Gastrocnemius medialis (tissue), 4 donors: ENCODE results near the gene ECSCR. TPM values are rescaled to one million over a fixed set of nuclear protein-coding genes. Genes with fewer than 3 reads are reported as not detected.
"Not testable (repeated sequence)": the region's sequence is repeated elsewhere in the genome, so short reads cannot be mapped to it uniquely, and the experiment has no call there.

Experiments
- ATAC-seq, 2 donors: fragments of 150-250 bp; one replicate each; pipeline ENCODE4 v1.9.1; 2016
- DNase-seq, 2 donors: peaks; one replicate each; pipeline ENCODE4 v3.0.0-alpha.2; 2019
- H3K27ac ChIP-seq, 4 donors: fragments of 200-600 bp; sonication (generic); 1 replicate in 1 of 4; 2 replicates in 3 of 4; pipeline ENCODE4 v1.5.1; 2016 to 2018; ENCODE audit warnings: mild to moderate bottlenecking in 2 of 4, moderate library complexity in 1 of 4
- H3K27me3 ChIP-seq, 3 donors: fragments of 200-600 bp; sonication (generic) in 2 of 3; 1 replicate in 1 of 3; 2 replicates in 2 of 3; pipeline versions ENCODE4 v1.5.1 to v1.6.0; 2016 to 2019; ENCODE audit warnings: mild to moderate bottlenecking in 1 of 3, moderate library complexity in 1 of 3
- H3K36me3 ChIP-seq, 2 donors: fragments of 200-600 bp; sonication (generic) in 1 of 2; one replicate each; pipeline ENCODE4 v1.5.1; 2017 to 2018
- H3K4me1 ChIP-seq, 2 donors: fragments of 200-600 bp; sonication (generic) in 1 of 2; one replicate each; pipeline ENCODE4 v1.5.1; 2016 to 2017; ENCODE audit warnings: mild to moderate bottlenecking in 2 of 2
- H3K4me3 ChIP-seq, 4 donors: fragments of 200-600 bp; sonication (generic) in 3 of 4; 1 replicate in 1 of 4; 2 replicates in 3 of 4; pipeline ENCODE4 v1.5.1; 2016 to 2019; ENCODE audit warnings: mild to moderate bottlenecking in 2 of 4
- H3K9me3 ChIP-seq, 3 donors: fragments of 200-600 bp; sonication (generic) in 2 of 3; 1 replicate in 1 of 3; 2 replicates in 2 of 3; pipeline ENCODE4 v1.5.1; 2016 to 2019
- POLR2A ChIP-seq, 2 donors: fragments of 450-650 bp; IDR thresholded peaks; one replicate each; pipeline ENCODE4 v1.6.1; 2017; ENCODE audit warnings: antibody characterized with exemption in 2 of 2, mild to moderate bottlenecking in 2 of 2, moderate library complexity in 2 of 2
- in situ Hi-C, 4 donors: fragments of 200-750 bp; cut with MboI; loops; one replicate each; pipeline versions ENCODE4 v1.15.0 to v1.8.0; 2017; ENCODE audit warnings: low sequenced_read_pairs in 4 of 4
- intact Hi-C: fragments of 100-400 bp; cut with DNase I; formaldehyde crosslinking; loops from one replicate; pipeline ENCODE4 v1.15.1; 2023; ENCODE audit warnings: low total_unique reads
- total RNA-seq, 4 donors: library from RNA; depleted of rRNA; stranded (reverse); fragments of >200 nt; gene quantifications; one replicate each; pipeline versions ENCODE4 v1.1.0 to v1.2.3, GENCODE V29; 2016
- TF ChIP-seq, protein P1 (sequence below), 5 experiments: fragments of 450-650 bp in 3 of 5; fragments of 200-600 bp in 2 of 5; sonication (generic) in 2 of 5; IDR thresholded peaks in 4 of 5; conservative IDR thresholded peaks in 1 of 5; 1 replicate in 4 of 5; 2 replicates in 1 of 5; pipeline ENCODE4 v1.5.1; 2016 to 2019; ENCODE audit warnings: antibody characterized with exemption in 5 of 5, mild to moderate bottlenecking in 3 of 5, moderate library complexity in 3 of 5

Gene ECSCR
- total RNA-seq, 4 donors from 2014 or later = 5.4 to 8.9 (median 6.9) TPM

DNA sequence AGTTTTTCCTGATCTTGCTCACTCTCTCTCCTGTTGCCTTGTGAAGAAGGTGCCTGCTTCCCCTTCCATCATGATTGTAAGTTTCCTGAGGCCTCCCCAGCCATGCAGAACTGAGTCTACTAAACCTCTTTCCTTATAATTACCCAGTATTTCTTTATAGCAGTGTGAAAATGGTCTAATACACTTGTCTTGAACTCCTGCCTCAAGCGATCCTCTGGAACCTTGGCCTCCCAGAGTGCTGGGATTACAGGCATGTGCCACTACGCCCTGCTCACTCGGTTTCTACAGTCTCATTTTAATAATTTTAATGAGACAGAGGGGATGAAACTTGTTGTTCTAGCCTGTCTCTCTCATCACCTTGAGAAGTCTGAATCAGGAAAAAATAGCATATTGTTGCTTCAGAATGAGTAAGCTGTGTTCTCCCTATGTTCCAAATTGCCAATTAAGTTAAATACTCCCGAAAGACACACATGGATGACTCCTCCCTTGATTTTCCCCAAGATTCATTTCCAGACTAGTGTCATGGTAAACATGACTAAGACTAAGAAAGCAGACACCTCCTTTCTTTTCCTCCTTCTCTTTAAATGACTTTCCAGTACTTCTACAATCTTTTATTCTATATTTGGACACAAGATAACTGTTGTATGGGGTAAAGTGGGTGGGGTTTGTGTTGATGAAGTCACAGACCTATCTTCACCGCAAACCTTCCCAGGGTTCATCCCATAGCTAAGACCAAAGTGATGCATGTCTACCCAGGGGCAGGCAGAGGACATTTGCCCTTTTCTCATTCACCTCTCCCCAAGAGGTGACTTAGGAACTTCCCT, 15.4 kb downstream of the ECSCR start:
- DNase-seq (no peak), ATAC-seq (no peak)
- Histone ChIP-seq H3K4me3 (no peak overlapping the region), H3K27me3 (no peaks in the 10 kb centered on the region), H3K9me3 (no peaks in the 10 kb centered on the region), H3K27ac (no peak overlapping the region), H3K4me1 (no peaks in the 10 kb centered on the region), H3K36me3 (no peaks in the 10 kb centered on the region)
- intact Hi-C loops = no loop called here
- TF ChIP-seq, protein P1, sequence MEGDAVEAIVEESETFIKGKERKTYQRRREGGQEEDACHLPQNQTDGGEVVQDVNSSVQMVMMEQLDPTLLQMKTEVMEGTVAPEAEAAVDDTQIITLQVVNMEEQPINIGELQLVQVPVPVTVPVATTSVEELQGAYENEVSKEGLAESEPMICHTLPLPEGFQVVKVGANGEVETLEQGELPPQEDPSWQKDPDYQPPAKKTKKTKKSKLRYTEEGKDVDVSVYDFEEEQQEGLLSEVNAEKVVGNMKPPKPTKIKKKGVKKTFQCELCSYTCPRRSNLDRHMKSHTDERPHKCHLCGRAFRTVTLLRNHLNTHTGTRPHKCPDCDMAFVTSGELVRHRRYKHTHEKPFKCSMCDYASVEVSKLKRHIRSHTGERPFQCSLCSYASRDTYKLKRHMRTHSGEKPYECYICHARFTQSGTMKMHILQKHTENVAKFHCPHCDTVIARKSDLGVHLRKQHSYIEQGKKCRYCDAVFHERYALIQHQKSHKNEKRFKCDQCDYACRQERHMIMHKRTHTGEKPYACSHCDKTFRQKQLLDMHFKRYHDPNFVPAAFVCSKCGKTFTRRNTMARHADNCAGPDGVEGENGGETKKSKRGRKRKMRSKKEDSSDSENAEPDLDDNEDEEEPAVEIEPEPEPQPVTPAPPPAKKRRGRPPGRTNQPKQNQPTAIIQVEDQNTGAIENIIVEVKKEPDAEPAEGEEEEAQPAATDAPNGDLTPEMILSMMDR (IDR thresholded peaks at IDR 0.05 in 4 of 5, conservative IDR thresholded peaks at IDR 0.05 in 1 of 5) = no peak
- TF ChIP-seq POLR2A (IDR thresholded peaks at IDR 0.05) = no peak
- in situ Hi-C loops = no loop called here

DNA sequence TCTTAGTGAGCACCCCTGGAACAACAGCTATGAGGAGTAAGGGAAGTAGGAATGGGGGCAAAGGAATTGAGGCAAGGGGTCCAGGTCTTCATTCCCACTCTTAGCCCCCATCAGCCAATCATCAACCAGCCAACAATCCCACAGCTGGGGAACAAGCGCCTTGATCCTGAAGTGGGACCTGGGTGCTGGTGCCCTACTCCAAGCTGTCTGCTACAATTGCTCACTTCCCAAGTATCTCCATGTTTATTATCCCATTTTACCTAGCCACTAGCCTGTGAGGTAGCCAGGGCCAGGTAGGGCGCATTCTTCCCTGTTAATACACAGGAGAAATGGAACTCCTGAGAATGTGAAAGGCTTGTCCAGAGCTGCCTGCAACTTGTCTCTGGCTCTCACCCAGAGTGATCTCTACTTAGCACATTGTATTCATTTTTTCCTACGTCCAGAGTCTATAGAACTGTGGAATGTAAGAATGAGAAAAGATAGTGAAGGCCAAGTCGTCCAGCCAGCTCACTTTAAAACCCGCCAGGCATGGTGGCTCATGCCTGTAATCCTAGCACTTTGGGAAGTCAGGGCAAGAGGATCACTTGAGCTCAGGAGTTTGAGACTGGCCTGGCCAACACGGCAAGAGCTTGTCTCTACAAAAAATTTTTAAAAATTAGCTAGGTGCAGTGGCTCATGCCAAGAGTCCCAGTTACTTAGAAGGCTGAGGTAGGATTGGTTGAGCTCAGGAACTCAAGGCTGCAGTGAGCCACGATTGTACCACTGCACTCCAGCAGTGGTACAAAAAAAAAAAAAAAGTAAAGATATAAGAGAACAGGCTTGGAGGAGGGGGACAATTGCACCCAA, 17.0 kb downstream of the ECSCR start:
- intact Hi-C loops = no loop called here
- Histone ChIP-seq H3K36me3 (no peaks in the 10 kb centered on the region), H3K9me3 (no peaks in the 10 kb centered on the region), H3K4me3 (no peak overlapping the region), H3K4me1 (no peaks in the 10 kb centered on the region), H3K27ac (no peak overlapping the region), H3K27me3 (no peaks in the 10 kb centered on the region)
- in situ Hi-C loops = no loop called here
- ATAC-seq (no peak), DNase-seq (no peak)
- no peak for TF ChIP-seq POLR2A (IDR thresholded peaks at IDR 0.05)
- TF ChIP-seq, protein P1 (IDR thresholded peaks at IDR 0.05 in 4 of 5, conservative IDR thresholded peaks at IDR 0.05 in 1 of 5) = no peak

DNA sequence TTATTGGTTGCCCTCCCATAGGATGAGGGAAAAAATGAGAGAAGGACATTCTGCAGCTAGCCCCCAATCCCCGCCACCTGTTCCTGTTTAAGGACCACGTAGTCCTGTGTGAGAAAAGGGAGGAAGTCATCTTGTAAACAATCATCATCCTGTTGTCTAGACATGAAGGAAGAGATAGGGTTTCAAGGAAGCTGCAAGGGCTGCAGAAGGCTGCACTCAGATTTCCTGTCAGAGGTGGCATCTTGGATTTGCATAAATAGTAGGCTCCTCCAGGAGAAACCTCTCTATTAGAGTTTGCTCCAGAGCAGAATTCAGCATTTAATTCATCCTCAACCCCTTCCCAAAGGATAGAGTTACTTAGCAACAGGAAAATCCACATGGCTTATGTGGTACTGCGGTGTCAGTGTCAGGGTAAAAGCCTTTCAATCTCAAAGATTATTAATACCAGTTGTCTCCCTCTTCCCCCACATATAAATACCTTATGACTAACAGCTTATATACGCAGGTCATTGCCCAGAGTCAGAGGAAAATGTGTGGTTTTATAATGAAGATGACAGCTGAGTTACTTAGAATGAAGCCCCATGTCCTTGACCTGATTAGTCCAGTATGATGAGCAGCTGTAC, 18.6 kb downstream of the ECSCR start:
- DNase-seq (no peak), ATAC-seq (no peak)
- H3K27me3 ChIP-seq = no peaks in the 10 kb centered on the region
- no peak overlapping the region for H3K27ac ChIP-seq
- H3K9me3 ChIP-seq = no peaks in the 10 kb centered on the region
- in situ Hi-C loops (no loop called here), intact Hi-C loops (no loop called here)
- peaks cover 0 to 7% of the 10 kb centered on the region in 2 donors for H3K4me1 ChIP-seq
- H3K4me3 ChIP-seq = no peak overlapping the region
- no peaks in the 10 kb centered on the region for H3K36me3 ChIP-seq
- no peak for TF ChIP-seq POLR2A (IDR thresholded peaks at IDR 0.05)
- TF ChIP-seq, protein P1 (IDR thresholded peaks at IDR 0.05 in 4 of 5, conservative IDR thresholded peaks at IDR 0.05 in 1 of 5) = no peak

DNA sequence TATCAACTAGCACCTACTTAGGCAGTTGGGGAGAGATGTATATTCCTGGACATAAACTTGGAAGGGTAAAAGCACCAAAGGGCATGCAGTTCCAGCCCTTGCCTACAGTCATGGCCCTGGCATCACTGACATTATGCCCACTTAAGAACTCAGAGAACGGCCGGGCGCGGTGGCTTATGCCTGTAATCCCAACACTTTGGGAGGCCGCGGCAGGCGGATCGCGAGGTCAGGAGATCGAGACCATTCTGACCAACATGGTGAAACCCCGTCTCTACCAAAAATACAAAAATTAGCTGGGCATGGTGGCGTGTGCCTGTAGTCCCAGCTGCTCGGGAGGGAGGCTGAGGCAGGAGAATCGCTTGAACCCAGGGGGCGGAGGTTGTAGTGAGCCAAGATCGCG, 22.1 kb downstream of the ECSCR start:
- intact Hi-C loops = not testable (repeated sequence)
- H3K27ac ChIP-seq = peak overlapping the region in 1 of 4 donors; percentile 99

More for the DNA sequence above, 22.1 kb downstream of the ECSCR start:
- H3K4me3 ChIP-seq, DNase-seq, ATAC-seq, H3K27me3 ChIP-seq, H3K9me3 ChIP-seq, in situ Hi-C loops, H3K36me3 ChIP-seq: not testable (repeated sequence)
- H3K4me1 ChIP-seq = peaks cover 5 to 16% of the 10 kb centered on the region in 2 donors
